GM21723 (cell line): ENCODE data around the gene C1orf21.
"Not testable (repeated sequence)": the region's sequence is repeated elsewhere in the genome, so short reads cannot be mapped to it uniquely, and the experiment has no call there.

Experiments
- ATAC-seq: cut with Tn5 transposase; IDR thresholded peaks from one replicate; pipeline ENCODE4 v1.9.1; 2021; ENCODE audit warnings: mild to moderate bottlenecking, moderate library complexity; ENCODE audit not compliant: unreplicated experiment

C1orf21 gene

GRCh38 chr1:184590163-184590750 is 203.4 kb downstream of the C1orf21 start:
- ATAC-seq, result no peak

GRCh38 chr1:184593597-184593996 is 206.8 kb downstream of the C1orf21 start:
- ATAC-seq, result no peak

GRCh38 chr1:184595596-184595995 is 208.8 kb downstream of the C1orf21 start:
- no peak for ATAC-seq

DNA sequence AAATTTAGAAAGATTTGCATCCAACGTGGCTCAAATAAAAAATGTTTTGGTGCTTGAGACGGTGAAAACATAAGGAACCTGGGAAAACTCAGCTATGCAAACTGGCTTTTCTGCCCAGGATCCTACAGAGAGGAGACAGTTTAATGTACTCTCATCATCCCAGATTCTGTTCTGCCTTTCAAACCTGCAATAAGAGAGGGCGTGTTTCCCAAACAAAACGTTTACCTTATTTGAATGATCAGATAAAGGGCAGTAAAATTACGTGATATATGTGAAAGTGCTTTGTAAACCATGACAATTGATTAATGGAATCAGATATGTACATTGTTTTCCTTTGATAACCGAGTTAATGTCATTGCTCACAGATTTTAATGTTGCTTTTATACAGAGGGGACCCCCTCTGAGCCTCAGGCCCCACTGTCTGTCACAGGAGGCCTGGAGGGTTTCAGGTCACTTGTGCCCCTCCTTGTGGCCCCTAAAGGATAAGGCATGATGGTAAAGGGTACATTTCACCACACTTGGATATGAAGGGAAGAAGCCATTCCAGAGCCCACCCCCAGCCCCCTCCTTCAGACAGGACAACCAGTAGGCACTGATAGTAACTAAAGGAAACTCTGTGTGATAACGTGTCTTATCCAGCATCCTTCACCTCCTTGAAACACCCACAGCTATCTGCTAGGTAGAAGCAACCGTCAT is 210.3 kb downstream of the C1orf21 start:
- no peak for ATAC-seq

GRCh38 chr1:184597650-184598357 is 211.0 kb downstream of the C1orf21 start:
- no peak for ATAC-seq

DNA sequence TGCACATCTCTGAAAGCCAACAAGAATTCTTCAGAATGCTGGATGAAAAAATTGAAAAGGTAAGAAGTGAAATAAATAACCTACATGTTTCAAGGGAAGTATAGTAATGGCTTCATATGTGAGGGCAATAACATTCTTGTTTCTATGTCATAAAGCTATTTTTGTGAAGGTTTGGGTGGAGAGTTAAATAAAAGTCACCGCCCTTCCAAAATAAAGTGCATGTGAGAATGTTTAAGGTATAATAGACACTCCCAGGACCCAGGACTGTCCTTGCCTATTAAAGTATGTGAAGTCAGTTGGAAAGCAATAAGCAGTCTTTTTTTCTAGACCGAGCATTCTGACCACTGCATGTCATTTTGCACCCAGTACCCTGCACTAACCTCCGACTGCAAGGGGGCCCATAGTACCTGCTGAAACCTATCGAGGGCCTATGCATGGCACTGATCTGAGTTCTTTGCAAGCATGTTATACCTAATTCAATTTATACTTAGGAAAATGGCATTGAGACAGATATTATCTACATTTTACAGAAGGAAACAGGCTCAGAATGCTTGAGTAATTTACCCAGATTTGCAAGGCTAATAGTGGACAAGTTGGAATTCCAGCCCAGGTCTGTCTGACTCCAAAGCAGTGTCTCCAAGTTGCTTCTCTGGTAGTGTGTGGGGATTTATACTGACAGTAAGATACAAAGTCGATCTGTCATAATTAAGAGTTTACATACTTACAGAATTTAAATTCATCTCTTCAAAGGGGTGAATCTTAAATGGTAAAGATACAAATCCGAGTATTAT is 211.8 kb downstream of the C1orf21 start:
- ATAC-seq, result no peak

- no peak for ATAC-seq
Observed at GRCh38 chr1:184604152-184604900, 217.5 kb downstream of the C1orf21 start.

GRCh38 chr1:184605941-184606340 is 219.1 kb downstream of the C1orf21 start:
- ATAC-seq, result no peak

GRCh38 chr1:184606786-184607185 is 220.0 kb downstream of the C1orf21 start:
- no peak for ATAC-seq

- no peak for ATAC-seq
Observed at GRCh38 chr1:184608581-184608980, 221.8 kb downstream of the C1orf21 start.

DNA sequence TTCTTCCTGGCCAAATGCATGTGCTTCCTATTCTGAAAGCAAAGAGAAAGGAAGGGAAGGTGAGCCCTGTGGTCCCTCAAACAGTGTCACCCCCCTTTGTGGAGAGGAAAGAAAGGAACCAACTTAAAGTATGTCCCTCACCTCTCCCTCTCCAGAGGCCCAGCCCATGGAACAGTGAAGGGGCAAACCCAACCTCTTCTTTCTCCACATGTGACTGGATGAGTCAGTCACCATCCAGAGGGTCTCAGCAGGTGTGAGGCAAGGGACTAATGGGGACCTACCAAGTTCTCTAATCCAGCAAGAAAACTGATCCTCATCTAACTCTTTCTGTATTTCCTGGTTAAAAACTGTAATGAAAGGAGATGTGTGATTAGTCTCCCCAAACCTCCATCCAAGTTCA is 222.2 kb downstream of the C1orf21 start:
- no peak for ATAC-seq

- ATAC-seq, result no peak
Observed at GRCh38 chr1:184610876-184611595, 224.2 kb downstream of the C1orf21 start.

- not testable (repeated sequence) for ATAC-seq
Observed at GRCh38 chr1:184612229-184612628, 225.4 kb downstream of the C1orf21 start.

DNA sequence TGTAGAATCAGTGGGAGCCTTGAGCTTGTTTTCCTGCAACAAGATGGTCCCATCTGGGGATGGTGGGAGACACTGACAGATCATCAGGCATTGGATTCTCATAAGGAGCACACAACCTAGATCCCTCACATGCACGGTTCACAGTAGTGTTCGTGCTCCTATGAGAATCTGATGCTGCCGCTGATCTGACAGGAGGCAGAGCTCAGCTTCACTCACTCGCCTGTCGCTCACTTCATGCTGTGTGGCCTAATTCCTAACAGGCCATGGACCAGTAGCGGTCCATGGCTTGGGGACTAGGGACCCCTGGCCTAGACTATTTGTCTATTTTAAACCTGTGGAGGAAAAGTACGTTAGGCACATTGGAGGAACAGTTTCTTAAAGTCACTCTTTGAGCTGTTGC is 227.8 kb downstream of the C1orf21 start:
- ATAC-seq, result no peak

- ATAC-seq, result no peak
Observed at GRCh38 chr1:184615301-184615700, 228.5 kb downstream of the C1orf21 start.

- no peak for ATAC-seq
Observed at GRCh38 chr1:184616504-184616903, 229.7 kb downstream of the C1orf21 start.

DNA sequence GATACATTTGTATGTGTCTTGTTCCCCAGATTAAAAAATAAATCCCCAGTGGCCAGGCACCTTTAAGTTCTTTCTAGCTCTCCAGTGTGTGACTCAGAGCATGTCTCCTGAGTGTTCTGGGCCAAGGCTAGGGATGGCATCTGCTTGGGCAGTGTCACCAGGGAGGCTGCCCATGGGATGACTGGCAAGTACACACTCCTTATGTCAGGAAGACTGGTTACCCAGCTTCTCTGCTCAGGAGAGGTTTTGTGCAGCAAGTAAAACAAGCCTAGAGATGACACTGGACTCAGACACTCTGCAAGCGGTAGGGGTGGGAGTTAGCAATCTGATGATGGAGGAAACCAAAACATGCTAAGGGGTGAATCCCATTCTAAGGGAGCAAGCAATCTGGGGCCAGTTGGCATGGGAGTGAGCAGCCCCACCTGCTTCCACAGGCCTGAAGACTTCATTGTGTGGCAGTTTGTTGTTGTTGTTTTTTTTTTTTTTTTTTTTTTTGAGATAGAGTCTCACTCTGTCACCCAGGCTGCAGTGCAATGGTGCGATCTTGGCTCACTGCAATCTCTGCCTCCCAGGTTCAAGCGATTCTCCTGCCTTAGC is 230.7 kb downstream of the C1orf21 start:
- ATAC-seq, result no peak

GRCh38 chr1:184618851-184619250 is 232.0 kb downstream of the C1orf21 start:
- no peak for ATAC-seq

DNA sequence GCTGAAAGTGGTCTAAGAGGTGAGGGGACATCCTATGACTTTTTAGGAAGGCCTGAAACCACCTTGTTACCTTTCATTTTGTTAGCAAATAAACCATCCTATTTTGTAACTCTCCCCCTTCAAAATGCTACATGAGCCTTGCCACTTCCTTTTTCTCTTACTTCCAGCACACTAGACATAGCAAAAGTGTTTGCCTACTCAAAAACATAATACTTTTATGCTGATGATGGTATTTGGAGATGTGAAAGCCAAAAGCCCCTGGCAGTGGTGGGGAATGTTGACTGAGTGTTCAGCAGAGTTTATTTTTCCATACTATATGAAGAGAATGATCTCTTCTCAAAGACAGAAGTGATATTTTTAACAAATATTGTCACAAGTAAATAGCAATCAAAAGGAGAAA is 233.6 kb downstream of the C1orf21 start:
- ATAC-seq, result no peak

DNA sequence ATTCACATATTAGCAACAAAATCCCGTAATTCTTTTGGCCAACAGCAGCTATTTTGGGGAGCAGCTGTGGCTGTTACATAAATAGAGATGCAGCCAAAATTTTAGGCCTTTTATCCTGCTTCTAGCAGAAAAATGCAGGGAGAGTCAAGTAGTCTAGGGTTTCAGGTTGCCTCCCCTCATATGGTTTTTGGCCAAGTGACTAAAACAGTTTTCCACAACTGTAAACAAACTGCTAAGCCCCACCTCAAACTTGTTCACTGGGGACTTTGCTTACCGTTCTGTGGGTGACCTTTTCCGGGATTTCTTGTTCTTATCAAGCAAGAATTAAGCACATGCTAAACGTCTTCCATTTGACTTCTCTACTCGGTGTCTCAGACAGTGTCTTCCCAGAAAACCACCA is 234.4 kb downstream of the C1orf21 start:
- ATAC-seq, result no peak
